ENCODE results near the gene JAZF1.

JAZF1 gene

GRCh38 chr7:27969346-27969745, 211.2 kb downstream of the JAZF1 start:
- no peak for DNase-seq (ENCODE audit: low read depth, low spot score)

- no peak for DNase-seq (ENCODE audit: low read depth, low spot score)
These were observed 213.0 kb downstream of the JAZF1 start for GRCh38 chr7:27967639-27968038.

GRCh38 chr7:27966219-27966780, 214.3 kb downstream of the JAZF1 start:
- no peak for DNase-seq (ENCODE audit: low read depth, low spot score)

- no peak for DNase-seq (ENCODE audit: low read depth, low spot score)
These were observed 214.9 kb downstream of the JAZF1 start for GRCh38 chr7:27965650-27966049.

- no peak for DNase-seq (ENCODE audit: low read depth, low spot score)
These were observed 215.8 kb downstream of the JAZF1 start for GRCh38 chr7:27964820-27965219.

- no peak for DNase-seq (ENCODE audit: low read depth, low spot score)
These were observed 217.5 kb downstream of the JAZF1 start for GRCh38 chr7:27963056-27963455.

- DNase-seq (ENCODE audit: low read depth, low spot score) = no peak
These were observed 218.3 kb downstream of the JAZF1 start for GRCh38 chr7:27962273-27962672.

- DNase-seq (ENCODE audit: low read depth, low spot score) = no peak
These were observed 219.3 kb downstream of the JAZF1 start for GRCh38 chr7:27961255-27961654.

GRCh38 chr7:27960415-27960814, 220.2 kb downstream of the JAZF1 start:
- DNase-seq (ENCODE audit: low read depth, low spot score) = no peak

- no peak for DNase-seq (ENCODE audit: low read depth, low spot score)
These were observed 221.6 kb downstream of the JAZF1 start for GRCh38 chr7:27958933-27959548.

- DNase-seq (ENCODE audit: low read depth, low spot score) = no peak
These were observed 225.0 kb downstream of the JAZF1 start for GRCh38 chr7:27955596-27955995.

GRCh38 chr7:27955011-27955410, 225.6 kb downstream of the JAZF1 start:
- DNase-seq (ENCODE audit: low read depth, low spot score) = no peak

- no peak for DNase-seq (ENCODE audit: low read depth, low spot score)
These were observed 226.8 kb downstream of the JAZF1 start for GRCh38 chr7:27953777-27954176.

GRCh38 chr7:27953361-27953760, 227.2 kb downstream of the JAZF1 start:
- no peak for DNase-seq (ENCODE audit: low read depth, low spot score)

GRCh38 chr7:27952456-27953285, 227.9 kb downstream of the JAZF1 start:
- DNase-seq (ENCODE audit: low read depth, low spot score) = no peak

- DNase-seq (ENCODE audit: low read depth, low spot score) = no peak
These were observed 230.5 kb downstream of the JAZF1 start for GRCh38 chr7:27950123-27950522.

GRCh38 chr7:27948861-27949260, 231.7 kb downstream of the JAZF1 start:
- no peak for DNase-seq (ENCODE audit: low read depth, low spot score)

- no peak for DNase-seq (ENCODE audit: low read depth, low spot score)
These were observed 232.9 kb downstream of the JAZF1 start for GRCh38 chr7:27947586-27948278.

- no peak for DNase-seq (ENCODE audit: low read depth, low spot score)
These were observed 234.2 kb downstream of the JAZF1 start for GRCh38 chr7:27946351-27946750.

- DNase-seq (ENCODE audit: low read depth, low spot score) = no peak
These were observed 235.4 kb downstream of the JAZF1 start for GRCh38 chr7:27945058-27945795.

- no peak for DNase-seq (ENCODE audit: low read depth, low spot score)
These were observed 236.0 kb downstream of the JAZF1 start for GRCh38 chr7:27944643-27945042.

- DNase-seq (ENCODE audit: low read depth, low spot score) = no peak
These were observed 237.4 kb downstream of the JAZF1 start for GRCh38 chr7:27943241-27943640.
